Activated CD4-positive, alpha-beta T cell treated with anti-CD3 and anti-CD28 coated beads, Interleukin-2, Interleukin-6, amounts not matched to agents 100 ng/mL and 50 ng/mL, durations not matched to agents 16 hours and 8 hours (primary cell): Measurements from ENCODE around the gene LCN15.
A peak's percentile ranks its signal among the peaks of the same experiment; 100 is the strongest.
"Not testable (repeated sequence)": the region's sequence is repeated elsewhere in the genome, so short reads cannot be mapped to it uniquely, and the experiment has no call there.

Experiments
- DNase-seq: peaks from one replicate; pipeline ENCODE4 v3.0.0-alpha.2; 2020

LCN15 gene

GRCh38 chr9:136719195-136719880, 45.0 kb downstream of the LCN15 start:
- DNase-seq = peak; percentile 16

- DNase-seq = no peak
Observed at GRCh38 chr9:136718345-136719194, 45.7 kb downstream of the LCN15 start.

GRCh38 chr9:136717399-136717798, 46.9 kb downstream of the LCN15 start:
- DNase-seq = no peak

- no peak for DNase-seq
Observed at GRCh38 chr9:136714893-136715274, 49.4 kb downstream of the LCN15 start.

- DNase-seq = no peak
Observed at GRCh38 chr9:136714096-136714892, 50.0 kb downstream of the LCN15 start.

- no peak for DNase-seq
Observed at GRCh38 chr9:136713550-136713949, 50.8 kb downstream of the LCN15 start.

GRCh38 chr9:136712690-136713544, 51.4 kb downstream of the LCN15 start:
- no peak for DNase-seq

GRCh38 chr9:136711751-136712689, 52.3 kb downstream of the LCN15 start, which contains the start of gene DIPK1B:
TSS of gene DIPK1B (plus strand) at chr9:136712572. CDS start at chr9:136712666, 94 bp downstream.
- no peak for DNase-seq

- not testable (repeated sequence) for DNase-seq
Observed at GRCh38 chr9:136711219-136711648, 53.1 kb downstream of the LCN15 start.

- DNase-seq = no peak
Observed at GRCh38 chr9:136710543-136710942, 53.8 kb downstream of the LCN15 start.
